B cell (primary cell): ENCODE measurements around the gene YIPF5. TPM values are rescaled to one million over a fixed set of nuclear protein-coding genes. Genes with fewer than 3 reads are reported as not detected.

Experiments used
- ATAC-seq: fragments of 200-7000 bp; cut with Tn5 transposase; one replicate; pipeline ENCODE4 v1.10.0; 2021; ENCODE audit warnings: low read depth, mild to moderate bottlenecking, moderate number of reproducible peaks, moderate library complexity
- CTCF ChIA-PET: fragments of 350-600 bp; sonication (Branson Sonifier 250); formaldehyde crosslinking; loops from one replicate; lab custom pipeline; 2021; ENCODE audit warnings: antibody characterized with exemption, inconsistent platforms; lab: Charles Lee
- POLR2A ChIA-PET: fragments of 350-600 bp; sonication (Branson Sonifier 250); formaldehyde crosslinking; loops from one replicate; lab custom pipeline; 2021; ENCODE audit warnings: antibody characterized with exemption; lab: Charles Lee
- DNase-seq: peaks from one replicate; pipeline ENCODE4 v3.0.0; 2013
- H2AFZ ChIP-seq: 2 replicates; pipeline ENCODE4 v1.6.1; 2012; ENCODE audit warnings: mild to moderate bottlenecking, low read depth, low read length; ENCODE audit not compliant: insufficient read depth, poor library complexity, severe bottlenecking
- H3K27ac ChIP-seq, 2 donors: 1 replicate in 1 of 2; 2 replicates in 1 of 2; pipeline ENCODE4 v1.5.1; 2012 to 2013; ENCODE audit warnings: low read length in 2 of 2, mild to moderate bottlenecking in 2 of 2, moderate library complexity in 1 of 2
- H3K27me3 ChIP-seq, 4 experiments: fragments of 200-600 bp in 1 of 4; sonication (generic) in 1 of 4; replicated peaks in 1 of 4; 1 replicate in 2 of 4; 2 replicates in 2 of 4; pipeline versions ENCODE4 v1.6.1 to v1.7.0; 2013 to 2016; ENCODE audit warnings: low read length in 3 of 4, mild to moderate bottlenecking in 2 of 4, mixed read lengths in 1 of 4, moderate library complexity in 1 of 4; ENCODE audit not compliant: insufficient read depth in 4 of 4, control insufficient read depth in 3 of 4; ENCODE audit errors: control extremely low read depth in 1 of 4
- H3K36me3 ChIP-seq, 2 experiments: replicated peaks in 1 of 2; 1 replicate in 1 of 2; 2 replicates in 1 of 2; pipeline versions ENCODE4 v1.6.1 to v1.7.1; 2013; ENCODE audit warnings: low read length in 1 of 2; ENCODE audit not compliant: insufficient read depth in 2 of 2, control insufficient read depth in 1 of 2; ENCODE audit errors: control extremely low read depth in 1 of 2, extremely low read depth in 1 of 2
- H3K4me1 ChIP-seq, 2 donors: fragments of 200-600 bp in 1 of 2; sonication (generic) in 1 of 2; 1 replicate in 1 of 2; 2 replicates in 1 of 2; pipeline versions ENCODE4 v1.5.1 to v1.6.1; 2013 to 2017; ENCODE audit warnings: low read length in 2 of 2; ENCODE audit not compliant: control insufficient read depth in 2 of 2, insufficient read depth in 2 of 2
- H3K4me2 ChIP-seq: replicated peaks from 2 replicates; pipeline ENCODE3; 2012; ENCODE audit warnings: mild to moderate bottlenecking, low read depth, low read length; ENCODE audit not compliant: poor library complexity, severe bottlenecking
- H3K4me3 ChIP-seq, 5 experiments: fragments of 200-600 bp in 1 of 5; sonication (generic) in 1 of 5; 1 replicate in 3 of 5; 2 replicates in 2 of 5; pipeline versions ENCODE4 v1.5.1 to v1.7.0; 2011 to 2016; ENCODE audit warnings: low read length in 4 of 5, mild to moderate bottlenecking in 4 of 5, low read depth in 2 of 5, control low read depth in 1 of 5, moderate library complexity in 1 of 5; ENCODE audit not compliant: insufficient read depth in 1 of 5; ENCODE audit errors: control extremely low read depth in 1 of 5, extremely low read depth in 1 of 5
- H3K79me2 ChIP-seq: fragments of 200-600 bp; sonication (generic); one replicate; pipeline ENCODE4 v1.6.0; 2016; ENCODE audit warnings: low read length; ENCODE audit not compliant: control insufficient read depth, insufficient read depth
- H3K9ac ChIP-seq: fragments of 200-600 bp; sonication (generic); 2 replicates; pipeline ENCODE4 v1.6.1; 2017; ENCODE audit warnings: mild to moderate bottlenecking, low read length, moderate library complexity
- H3K9me3 ChIP-seq, 3 donors: one replicate each; pipeline versions ENCODE4 v1.6.1 to v1.7.1; 2013; ENCODE audit warnings: low read length in 2 of 3; ENCODE audit not compliant: control insufficient read depth in 2 of 3, insufficient read depth in 1 of 3; ENCODE audit errors: control extremely low read depth in 1 of 3
- H4K20me1 ChIP-seq: 2 replicates; pipeline ENCODE4 v1.6.0; 2012; ENCODE audit warnings: mild to moderate bottlenecking, low read length; ENCODE audit not compliant: insufficient read depth, control insufficient read depth, poor library complexity, severe bottlenecking
- H3K27ac Mint-ChIP-seq: one replicate; pipeline ENCODE4 v1.8.0; 2021; ENCODE audit warnings: mixed read lengths
- H3K27me3 Mint-ChIP-seq: one replicate; pipeline ENCODE4 v1.8.0; 2021; ENCODE audit warnings: mixed read lengths
- H3K4me1 Mint-ChIP-seq: one replicate; pipeline ENCODE4 v1.8.0; 2021; ENCODE audit warnings: mixed read lengths
- H3K4me3 Mint-ChIP-seq: one replicate; pipeline ENCODE4 v1.8.0; 2021; ENCODE audit warnings: mixed read lengths
- H3K9me3 Mint-ChIP-seq: one replicate; pipeline ENCODE4 v1.8.0; 2022; ENCODE audit warnings: mixed read lengths; ENCODE audit not compliant: insufficient read depth
- EZH2 ChIP-seq: IDR thresholded peaks from 2 replicates; pipeline ENCODE4 v1.6.1; 2012; ENCODE audit warnings: borderline replicate concordance, low read depth, mild to moderate bottlenecking, moderate library complexity, low read length; ENCODE audit not compliant: insufficient read depth, poor library complexity, severe bottlenecking
- WGBS: methylation state at CpG from one replicate; pipeline ENCODE4 v1.1.5; 2013; ENCODE audit warnings: missing lambda C conversion rate; ENCODE audit not compliant: insufficient coverage; 5-methylcytosine and 5-hydroxymethylcytosine counted together
- intact Hi-C: fragments of 100-400 bp; cut with micrococcal nuclease; formaldehyde crosslinking; loops from one replicate; pipeline ENCODE4 v1.10.0; 2022
- polyA plus RNA-seq: library from polyadenylated mRNA; depleted of rRNA; stranded (reverse); fragments of >200 nt; gene quantifications from 2 replicates; pipeline ENCODE4 v1.2.3, GENCODE V29; 2012
- total RNA-seq, 2 donors: library from RNA; stranded (reverse); fragments of 120-200 nt in 1 of 2; gene quantifications; 1 replicate in 1 of 2; 2 replicates in 1 of 2; pipeline versions ENCODE4 v1.2.3 to v1.2.4, GENCODE V29; 2013 to 2022
- TF ChIP-seq, protein P1 (sequence below): fragments of 200-600 bp; IDR thresholded peaks from one replicate; pipeline ENCODE4 v1.8.0; 2022; ENCODE audit warnings: antibody characterized with exemption, mild to moderate bottlenecking

YIPF5 gene
- total and polyA plus RNA-seq, 2 donors (not counting 1 experiment from before 2014, with no cell fraction given) = 7.2 to 24.0 TPM

DNA sequence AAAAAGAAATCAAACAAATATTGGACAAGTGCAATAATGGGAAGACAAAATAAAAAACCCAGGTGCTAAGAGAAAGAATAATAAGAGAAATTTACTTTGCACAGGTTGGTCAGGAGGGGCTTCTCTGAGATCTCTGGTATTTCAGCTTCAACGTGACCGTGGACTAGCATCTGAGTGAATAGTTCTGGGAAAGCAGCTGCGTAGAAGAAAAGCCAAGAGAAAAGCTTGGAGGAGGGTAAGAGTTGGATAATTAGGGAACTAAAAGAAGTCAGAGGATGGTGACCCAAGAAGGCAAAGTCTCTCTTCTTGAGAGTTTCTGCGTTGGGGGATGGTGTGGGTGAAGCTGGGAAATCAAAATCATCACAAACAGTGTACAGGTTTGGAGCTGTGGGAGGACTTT is 41.6 kb downstream of the YIPF5 start:
- TF ChIP-seq EZH2 = no peak
- TF ChIP-seq, protein P1, sequence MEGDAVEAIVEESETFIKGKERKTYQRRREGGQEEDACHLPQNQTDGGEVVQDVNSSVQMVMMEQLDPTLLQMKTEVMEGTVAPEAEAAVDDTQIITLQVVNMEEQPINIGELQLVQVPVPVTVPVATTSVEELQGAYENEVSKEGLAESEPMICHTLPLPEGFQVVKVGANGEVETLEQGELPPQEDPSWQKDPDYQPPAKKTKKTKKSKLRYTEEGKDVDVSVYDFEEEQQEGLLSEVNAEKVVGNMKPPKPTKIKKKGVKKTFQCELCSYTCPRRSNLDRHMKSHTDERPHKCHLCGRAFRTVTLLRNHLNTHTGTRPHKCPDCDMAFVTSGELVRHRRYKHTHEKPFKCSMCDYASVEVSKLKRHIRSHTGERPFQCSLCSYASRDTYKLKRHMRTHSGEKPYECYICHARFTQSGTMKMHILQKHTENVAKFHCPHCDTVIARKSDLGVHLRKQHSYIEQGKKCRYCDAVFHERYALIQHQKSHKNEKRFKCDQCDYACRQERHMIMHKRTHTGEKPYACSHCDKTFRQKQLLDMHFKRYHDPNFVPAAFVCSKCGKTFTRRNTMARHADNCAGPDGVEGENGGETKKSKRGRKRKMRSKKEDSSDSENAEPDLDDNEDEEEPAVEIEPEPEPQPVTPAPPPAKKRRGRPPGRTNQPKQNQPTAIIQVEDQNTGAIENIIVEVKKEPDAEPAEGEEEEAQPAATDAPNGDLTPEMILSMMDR = no peak
- Histone ChIP-seq H3K27ac (no peak overlapping the region), H3K79me2 (no peaks in the 10 kb centered on the region), H3K9ac (no peak overlapping the region), H3K36me3 (no peaks in the 10 kb centered on the region), H3K4me1 (no peaks in the 10 kb centered on the region), H2AFZ (no peak overlapping the region), H4K20me1 (no peaks in the 10 kb centered on the region), H3K9me3 (no peaks in the 10 kb centered on the region), H3K4me3 (no peak overlapping the region), H3K27me3 (peaks cover 0 to 3% (median 0%) of the 10 kb centered on the region in 4 experiments), H3K4me2 (no peak overlapping the region)
- no peaks in the 10 kb centered on the region for H3K9me3 Mint-ChIP-seq
- no peak for DNase-seq
- POLR2A ChIA-PET = no interaction called here
- H3K4me3 Mint-ChIP-seq = no peak overlapping the region
- H3K27ac Mint-ChIP-seq = no peak overlapping the region
- 97% methylated on average over 3 of the region's 4 CpGs for WGBS
- CTCF ChIA-PET = interaction anchor here (0.7 kb wide), 1 partner anchor 1400 kb away, joined by 3 read pairs; no protein-coding TSS in a partner anchor
- ATAC-seq = no peak
- H3K4me1 Mint-ChIP-seq = no peaks in the 10 kb centered on the region
- H3K27me3 Mint-ChIP-seq = peaks cover 9% of the 10 kb centered on the region
- intact Hi-C loops = no loop called here

DNA sequence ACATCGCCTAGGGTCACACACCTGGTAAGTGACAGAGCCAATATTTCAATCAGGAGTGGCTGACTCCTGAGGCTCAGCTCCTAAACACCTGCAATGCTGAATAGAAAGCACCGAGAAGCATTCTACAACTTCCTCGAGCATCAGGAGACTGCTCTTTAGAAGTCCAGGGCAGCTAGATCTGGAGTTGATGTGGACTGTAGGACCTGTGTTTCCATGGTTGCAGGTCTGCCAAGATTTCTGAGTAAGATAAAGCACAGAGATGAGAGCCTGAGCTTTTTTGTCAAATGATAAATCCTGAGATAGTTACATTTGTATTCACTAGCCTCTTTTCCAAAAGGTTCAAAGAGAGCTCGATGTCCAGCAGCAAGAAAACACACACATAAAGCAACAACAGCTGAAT is 43.8 kb downstream of the YIPF5 start:
- ChIA-PET POLR2A (no interaction called here), CTCF (interaction anchor here (0.7 kb wide), 1 partner anchor 359 kb away, joined by 3 read pairs; no protein-coding TSS in a partner anchor)
- Mint-ChIP-seq H3K4me3 (no peak overlapping the region), H3K27ac (no peak overlapping the region), H3K4me1 (no peaks in the 10 kb centered on the region), H3K9me3 (no peaks in the 10 kb centered on the region), H3K27me3 (peaks cover 9% of the 10 kb centered on the region)
- H3K79me2 ChIP-seq = no peaks in the 10 kb centered on the region
- WGBS = 97% methylated on average over 3 of the region's 4 CpGs
- no peak overlapping the region for H3K9ac ChIP-seq
- H4K20me1 ChIP-seq = no peaks in the 10 kb centered on the region
- TF ChIP-seq EZH2 = no peak
- TF ChIP-seq, protein P1 = no peak
- H3K4me2 ChIP-seq = no peak overlapping the region
- no peak overlapping the region for H3K27ac ChIP-seq
- no peaks in the 10 kb centered on the region for H3K9me3 ChIP-seq
- intact Hi-C loops = no loop called here
- peaks cover 0 to 3% (median 0%) of the 10 kb centered on the region in 4 experiments for H3K27me3 ChIP-seq
- H3K4me3 ChIP-seq = no peak overlapping the region
- no peak for ATAC-seq
- no peak for DNase-seq
- H2AFZ ChIP-seq = no peak overlapping the region
- H3K36me3 ChIP-seq = no peaks in the 10 kb centered on the region
- H3K4me1 ChIP-seq = no peaks in the 10 kb centered on the region
